Activated T-helper 1 cell treated with anti-CD3 and anti-CD28 coated beads, Interleukin-12 subunit alpha, Interleukin-12 subunit beta, Interleukin-2, Interleukin-4 antibody, amounts not matched to agents 30 ng/mL and 10 ng/mL and 1 ng/mL, durations not matched to agents 14 hours and 24 hours and 36 hours (primary cell): Measurements from ENCODE around the gene CCDC60. TPM values are rescaled to one million over a fixed set of nuclear protein-coding genes. Genes with fewer than 3 reads are reported as not detected.
A peak's percentile ranks its signal among the peaks of the same experiment; 100 is the strongest.

ENCODE experiments used
- DNase-seq: peaks from one replicate; pipeline ENCODE4 v3.0.0; 2021; ENCODE audit warnings: low spot score
- H3K27ac Mint-ChIP-seq: one replicate; pipeline ENCODE4 v1.8.0; 2021; ENCODE audit warnings: mild to moderate bottlenecking, mixed read lengths
- H3K27me3 Mint-ChIP-seq: one replicate; pipeline ENCODE4 v1.8.0; 2022; ENCODE audit warnings: mild to moderate bottlenecking, moderate library complexity, mixed read lengths; ENCODE audit not compliant: insufficient read depth
- H3K36me3 Mint-ChIP-seq: one replicate; pipeline ENCODE4 v1.8.0; 2021; ENCODE audit warnings: low read depth, mixed read lengths
- H3K4me1 Mint-ChIP-seq: one replicate; pipeline ENCODE4 v1.8.0; 2021; ENCODE audit warnings: low read depth, mixed read lengths
- H3K4me3 Mint-ChIP-seq: one replicate; pipeline ENCODE4 v1.8.0; 2021; ENCODE audit warnings: mild to moderate bottlenecking, moderate library complexity, mixed read lengths
- H3K9me3 Mint-ChIP-seq: one replicate; pipeline ENCODE4 v1.8.0; 2021; ENCODE audit warnings: mixed read lengths
- intact Hi-C: fragments of 100-400 bp; cut with micrococcal nuclease; formaldehyde crosslinking; loops from one replicate; pipeline ENCODE4 v1.15.1; 2024
- total RNA-seq: library from RNA; stranded (reverse); gene quantifications from 2 replicates; pipeline ENCODE4 v1.2.3, GENCODE V29; 2022

Gene CCDC60
- total RNA-seq, 1 donor from 2014 or later = not detected

DNA sequence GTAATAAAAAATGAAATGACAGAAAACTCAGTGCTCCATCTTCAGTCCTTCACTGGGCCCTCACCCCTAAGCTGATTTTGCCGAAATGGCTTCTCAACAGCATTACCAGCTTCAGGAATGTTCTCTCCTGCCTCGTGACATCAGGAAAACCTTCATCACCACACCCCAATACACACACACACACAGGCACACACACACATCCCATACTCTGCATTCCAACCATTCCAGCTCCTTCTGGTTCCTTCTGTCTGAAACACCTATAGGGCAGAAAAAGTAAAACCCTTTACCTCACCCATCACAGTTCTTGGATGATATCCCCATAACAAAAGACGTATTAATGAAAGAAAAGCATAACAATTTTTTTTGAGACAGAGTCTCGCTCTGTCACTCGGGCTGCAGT is 75.9 kb downstream of the CCDC60 start:
- H3K4me3 Mint-ChIP-seq = no peak overlapping the region
- no peaks in the 10 kb centered on the region for H3K4me1 Mint-ChIP-seq
- DNase-seq = no peak
- H3K9me3 Mint-ChIP-seq = no peaks in the 10 kb centered on the region
- no peaks in the 10 kb centered on the region for H3K36me3 Mint-ChIP-seq
- H3K27ac Mint-ChIP-seq = no peak overlapping the region
- intact Hi-C loops = loop anchor here (5.0 kb wide), 1 partner anchor 698 kb away; no protein-coding TSS in a partner anchor
- no peaks in the 10 kb centered on the region for H3K27me3 Mint-ChIP-seq

GRCh38 chr12:119412306-119412705 is 77.8 kb downstream of the CCDC60 start:
- Mint-ChIP-seq H3K4me3 (no peak overlapping the region), H3K27me3 (no peaks in the 10 kb centered on the region), H3K36me3 (no peaks in the 10 kb centered on the region), H3K4me1 (no peaks in the 10 kb centered on the region), H3K27ac (no peak overlapping the region), H3K9me3 (no peaks in the 10 kb centered on the region)
- intact Hi-C loops = loop anchor here (2.0 to 5.0 kb wide), 2 partner anchors 432 to 700 kb away; partner anchors contain the start of gene SRRM4
- no peak for DNase-seq

DNA sequence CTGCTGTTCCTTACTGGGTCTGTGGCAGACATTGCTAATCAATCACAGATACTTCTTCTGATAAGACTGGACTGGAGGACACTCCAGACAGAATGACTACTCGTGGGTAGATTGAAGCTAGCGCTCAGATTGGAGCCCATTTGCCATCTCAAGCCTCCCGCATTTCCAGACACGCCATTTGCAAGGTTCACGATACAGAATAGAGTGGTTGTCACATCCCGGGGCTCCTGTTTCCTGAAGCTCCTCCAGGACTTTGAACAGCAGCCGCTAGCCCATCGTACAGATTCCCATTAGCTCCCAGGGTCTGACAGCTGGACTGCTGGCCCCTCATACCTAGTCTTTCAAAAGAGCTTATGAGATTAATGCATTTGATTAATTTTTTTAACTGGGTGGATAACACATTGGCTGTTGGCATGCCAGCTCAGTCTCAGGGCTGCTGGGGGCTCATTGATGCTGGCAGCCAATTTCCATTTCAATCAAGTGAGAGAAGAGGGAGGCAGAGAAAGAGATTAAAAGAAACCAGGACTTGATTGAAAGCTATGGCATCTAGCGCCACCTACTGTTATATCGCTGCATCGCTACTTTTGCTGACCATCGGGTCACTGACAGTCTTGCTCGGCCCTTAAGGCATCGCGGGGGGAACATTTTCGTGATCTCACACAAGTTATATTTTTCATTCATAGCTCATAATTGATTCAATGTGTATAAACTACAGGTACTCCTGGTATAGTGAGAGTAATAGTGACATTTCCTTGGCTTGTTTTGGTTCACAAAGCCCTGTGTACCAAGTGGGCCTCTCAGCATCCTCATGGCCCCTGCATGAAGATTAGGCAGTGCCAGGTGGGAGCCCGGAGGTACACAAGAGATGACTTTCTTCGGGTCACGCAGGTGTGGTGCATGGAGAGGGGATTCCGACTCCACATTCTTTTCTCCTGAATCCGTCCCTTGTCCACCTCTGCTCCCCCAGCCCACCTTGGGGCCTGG is 78.6 kb downstream of the CCDC60 start:
- H3K36me3 Mint-ChIP-seq = no peaks in the 10 kb centered on the region
- no peaks in the 10 kb centered on the region for H3K27me3 Mint-ChIP-seq
- no peak overlapping the region for H3K27ac Mint-ChIP-seq
- intact Hi-C loops = loop anchor here (1.0 to 5.0 kb wide), 4 partner anchors 298 to 1008 kb away; partner anchors contain the start of gene SRRM4
- peak; percentile 6 for DNase-seq
- no peaks in the 10 kb centered on the region for H3K4me1 Mint-ChIP-seq
- no peak overlapping the region for H3K4me3 Mint-ChIP-seq
- no peaks in the 10 kb centered on the region for H3K9me3 Mint-ChIP-seq

DNA sequence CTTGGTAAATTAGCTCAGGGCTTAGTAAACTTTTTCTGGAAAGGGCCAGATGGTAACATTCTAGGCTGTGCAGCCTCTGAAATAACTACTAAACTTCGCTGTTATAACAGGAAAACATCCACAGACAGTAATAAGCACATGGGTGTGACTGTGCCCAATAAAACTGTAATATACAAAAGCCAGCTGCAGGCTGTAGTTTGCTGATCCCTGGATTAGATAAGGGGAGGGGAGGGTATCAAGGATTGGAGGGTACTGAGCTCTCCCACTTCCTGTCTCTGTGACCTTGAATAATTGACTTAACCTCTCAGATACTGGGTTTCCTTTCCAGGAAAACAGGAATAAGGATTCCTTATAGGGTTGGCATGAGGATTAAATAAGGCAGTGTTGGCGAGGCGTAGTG is 81.2 kb downstream of the CCDC60 start:
- no peak for DNase-seq
- Mint-ChIP-seq H3K36me3 (no peaks in the 10 kb centered on the region), H3K27ac (no peak overlapping the region), H3K9me3 (no peaks in the 10 kb centered on the region), H3K27me3 (no peaks in the 10 kb centered on the region), H3K4me3 (no peak overlapping the region), H3K4me1 (no peaks in the 10 kb centered on the region)
- intact Hi-C loops = no loop called here

GRCh38 chr12:119417440-119417839 is 82.9 kb downstream of the CCDC60 start:
- no peak for DNase-seq

DNA sequence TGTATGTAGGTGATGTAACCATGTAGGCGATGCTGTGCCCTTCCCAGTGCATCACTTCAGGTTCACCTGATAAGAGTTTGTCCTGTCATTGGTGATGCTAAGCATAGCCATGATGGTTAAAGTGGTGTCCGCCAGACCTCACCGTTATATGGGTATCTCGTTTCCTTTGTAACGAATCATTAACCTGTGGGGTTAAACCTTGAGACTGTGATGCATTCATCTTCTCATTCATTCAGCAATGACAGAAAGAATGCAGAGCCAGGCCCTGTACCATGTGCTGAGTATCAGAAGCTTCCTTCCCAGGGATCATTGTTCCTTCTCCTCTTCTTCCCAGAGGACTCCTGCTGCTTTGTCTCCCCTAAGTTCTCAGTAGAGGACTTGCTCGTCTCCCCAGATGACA is 84.9 kb downstream of the CCDC60 start:
- H3K36me3 Mint-ChIP-seq = no peaks in the 10 kb centered on the region
- no peak overlapping the region for H3K27ac Mint-ChIP-seq
- H3K4me3 Mint-ChIP-seq = no peak overlapping the region
- no peaks in the 10 kb centered on the region for H3K4me1 Mint-ChIP-seq
- intact Hi-C loops = no loop called here
- no peaks in the 10 kb centered on the region for H3K27me3 Mint-ChIP-seq
- no peak for DNase-seq
- no peaks in the 10 kb centered on the region for H3K9me3 Mint-ChIP-seq

More at GRCh38 chr12:119417440-119417839, 82.9 kb downstream of the CCDC60 start:
- Mint-ChIP-seq H3K4me3 (no peak overlapping the region), H3K27me3 (no peaks in the 10 kb centered on the region), H3K27ac (no peak overlapping the region), H3K36me3 (no peaks in the 10 kb centered on the region), H3K9me3 (no peaks in the 10 kb centered on the region), H3K4me1 (no peaks in the 10 kb centered on the region)
- intact Hi-C loops = no loop called here

DNA sequence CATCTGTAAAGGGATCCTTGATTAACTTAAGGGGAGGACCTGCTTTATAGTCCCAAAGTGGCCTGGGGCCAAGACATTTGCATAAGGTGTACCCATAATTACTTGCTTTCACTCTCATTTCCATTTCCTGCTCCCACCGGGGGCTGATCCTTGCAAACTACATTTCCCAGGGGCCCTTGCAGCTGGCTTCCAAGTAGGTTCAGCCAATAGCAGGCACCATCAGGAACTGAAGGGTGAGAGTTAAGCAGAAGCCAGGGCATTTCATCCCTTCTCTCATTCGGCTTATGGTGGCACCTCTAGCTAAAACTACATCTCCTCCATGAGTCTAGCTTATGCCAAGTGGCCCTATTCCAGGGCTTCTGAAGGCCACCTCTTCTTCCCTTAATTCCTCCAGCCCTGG is 88.8 kb downstream of the CCDC60 start:
- no peaks in the 10 kb centered on the region for H3K4me1 Mint-ChIP-seq
- no peak overlapping the region for H3K27ac Mint-ChIP-seq
- intact Hi-C loops = no loop called here
- no peaks in the 10 kb centered on the region for H3K9me3 Mint-ChIP-seq
- no peaks in the 10 kb centered on the region for H3K27me3 Mint-ChIP-seq
- H3K4me3 Mint-ChIP-seq = no peak overlapping the region
- H3K36me3 Mint-ChIP-seq = no peaks in the 10 kb centered on the region
- DNase-seq = no peak

DNA sequence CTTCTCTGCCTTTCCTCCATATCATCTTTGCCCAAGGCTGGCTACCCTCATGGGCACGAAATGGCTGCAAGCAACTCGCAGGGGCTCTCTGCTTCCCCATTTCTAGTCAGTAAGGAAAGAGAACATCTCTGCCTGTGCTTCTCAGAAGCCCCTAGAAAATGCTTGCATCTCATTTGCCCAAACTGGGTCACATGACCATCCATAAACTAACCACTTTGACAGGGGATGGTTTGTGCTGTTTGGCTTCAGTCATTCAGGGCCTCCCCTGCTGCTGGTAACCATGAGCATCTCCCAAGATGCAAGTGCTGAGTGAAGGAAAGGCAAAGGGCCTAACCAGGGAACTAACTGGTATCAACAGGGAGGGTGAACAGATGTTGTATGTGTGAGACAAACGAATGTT is 91.1 kb downstream of the CCDC60 start:
- H3K4me1 Mint-ChIP-seq = no peaks in the 10 kb centered on the region
- H3K4me3 Mint-ChIP-seq = no peak overlapping the region
- DNase-seq = no peak
- no peaks in the 10 kb centered on the region for H3K9me3 Mint-ChIP-seq
- H3K36me3 Mint-ChIP-seq = no peaks in the 10 kb centered on the region
- no peaks in the 10 kb centered on the region for H3K27me3 Mint-ChIP-seq
- intact Hi-C loops = no loop called here
- H3K27ac Mint-ChIP-seq = no peak overlapping the region

DNA sequence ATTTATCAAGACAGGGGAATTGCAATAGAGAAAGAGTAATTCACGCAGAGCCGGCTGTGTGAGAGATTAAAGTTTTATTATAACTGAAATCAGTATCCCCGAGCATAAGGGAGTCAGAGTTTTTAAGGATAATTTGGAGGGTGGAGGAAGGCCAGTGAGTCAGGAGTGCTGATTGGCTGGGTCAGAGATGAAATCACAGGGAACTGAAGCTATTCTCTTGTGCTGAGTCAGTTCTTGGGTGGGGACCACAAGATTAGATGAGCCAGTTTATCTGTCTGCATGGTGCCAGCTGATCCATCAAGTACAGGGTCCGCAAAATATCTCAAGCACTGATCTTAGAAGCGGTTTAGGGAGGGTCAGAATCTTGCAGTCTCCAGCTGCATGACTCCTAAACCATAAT is 96.6 kb downstream of the CCDC60 start:
- Mint-ChIP-seq H3K4me3 (no peak overlapping the region), H3K27me3 (no peaks in the 10 kb centered on the region), H3K27ac (no peak overlapping the region), H3K4me1 (no peaks in the 10 kb centered on the region), H3K9me3 (no peaks in the 10 kb centered on the region), H3K36me3 (no peaks in the 10 kb centered on the region)
- no peak for DNase-seq
- intact Hi-C loops = no loop called here

GRCh38 chr12:119432949-119433348 is 98.4 kb downstream of the CCDC60 start:
- Mint-ChIP-seq H3K27me3 (no peaks in the 10 kb centered on the region), H3K27ac (no peak overlapping the region), H3K4me1 (no peaks in the 10 kb centered on the region), H3K36me3 (no peaks in the 10 kb centered on the region), H3K4me3 (no peak overlapping the region), H3K9me3 (no peaks in the 10 kb centered on the region)
- DNase-seq = no peak
- intact Hi-C loops = no loop called here

DNA sequence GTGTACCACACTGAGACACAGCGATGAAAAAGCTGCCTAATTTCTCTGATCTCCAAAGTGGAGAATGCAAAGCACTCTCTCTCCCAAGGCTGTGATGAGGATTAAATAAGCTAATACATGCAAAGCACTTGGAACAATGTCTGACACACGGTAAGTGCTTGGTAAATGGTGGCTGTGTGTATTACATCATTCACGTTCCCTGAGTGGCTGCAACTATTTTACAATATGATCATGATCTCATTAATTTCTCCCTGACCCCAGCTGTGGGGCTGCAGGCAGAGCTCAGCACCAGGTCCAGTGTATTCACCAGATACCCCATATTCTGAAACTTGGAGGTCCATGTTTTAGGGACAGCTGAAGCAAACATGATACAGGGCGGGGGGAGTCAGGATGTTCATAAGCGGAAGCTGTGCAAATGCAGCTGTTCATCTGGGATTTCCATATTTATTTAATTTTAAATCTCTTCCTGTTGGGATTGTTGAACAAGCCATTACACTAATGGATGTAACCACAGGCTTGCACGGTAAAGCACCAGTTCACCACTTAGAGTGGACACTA is 106.4 kb downstream of the CCDC60 start:
- Mint-ChIP-seq H3K27ac (no peak overlapping the region), H3K4me3 (no peak overlapping the region), H3K27me3 (no peaks in the 10 kb centered on the region), H3K36me3 (no peaks in the 10 kb centered on the region), H3K9me3 (no peaks in the 10 kb centered on the region), H3K4me1 (no peaks in the 10 kb centered on the region)
- intact Hi-C loops = loop anchor here (10.0 kb wide), 1 partner anchor 464 kb away; no protein-coding TSS in a partner anchor
- no peak for DNase-seq

DNA sequence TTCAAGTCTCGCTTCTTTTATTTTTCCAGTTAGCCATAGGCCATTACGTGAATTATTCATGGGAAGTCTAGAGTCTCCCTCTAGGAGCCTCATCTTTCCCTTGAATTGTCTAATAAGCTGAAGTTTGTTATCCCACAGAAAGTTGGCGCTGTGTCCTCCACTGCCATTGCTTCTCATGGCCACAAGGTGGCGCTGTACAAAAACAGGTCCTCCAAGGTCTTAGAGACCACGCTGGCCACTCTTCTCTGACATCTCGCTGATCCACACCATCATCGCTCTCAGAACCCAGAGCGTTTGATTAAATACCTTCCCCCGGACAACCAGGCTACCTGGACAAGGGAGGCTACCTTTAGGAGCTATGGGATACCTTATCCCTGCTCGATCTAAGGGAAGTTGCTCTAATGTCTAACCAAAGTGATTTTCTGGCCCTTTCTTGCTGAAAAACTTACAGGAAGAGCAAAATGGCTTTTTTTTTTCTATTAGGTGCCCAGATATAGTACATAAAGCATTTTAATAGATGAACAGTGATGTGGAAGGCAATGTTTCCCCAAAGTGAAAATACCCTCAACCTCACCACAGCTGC is 110.0 kb downstream of the CCDC60 start:
- Mint-ChIP-seq H3K4me3 (no peak overlapping the region), H3K4me1 (no peaks in the 10 kb centered on the region), H3K27ac (no peak overlapping the region), H3K9me3 (no peaks in the 10 kb centered on the region), H3K36me3 (no peaks in the 10 kb centered on the region), H3K27me3 (peaks cover 3% of the 10 kb centered on the region)
- DNase-seq = peak; percentile 23
- intact Hi-C loops = loop anchor here (1.0 to 10.0 kb wide), 3 partner anchors 101 to 460 kb away; no protein-coding TSS in a partner anchor

- Mint-ChIP-seq H3K4me1 (no peaks in the 10 kb centered on the region), H3K9me3 (no peaks in the 10 kb centered on the region), H3K27me3 (peaks cover 4% of the 10 kb centered on the region), H3K36me3 (no peaks in the 10 kb centered on the region), H3K27ac (no peak overlapping the region), H3K4me3 (no peak overlapping the region)
- intact Hi-C loops = loop anchor here (10.0 kb wide), 1 partner anchor 458 kb away; no protein-coding TSS in a partner anchor
- DNase-seq = no peak
Observed at GRCh38 chr12:119446459-119446858, 111.9 kb downstream of the CCDC60 start.
